Activated CD8-positive, alpha-beta memory T cell treated with anti-CD3 and anti-CD28 coated beads, Interleukin-2, amount 50 U/mL, for 1 hour (primary cell): ENCODE results near the gene PDHB.

Experiments
- DNase-seq: peaks from one replicate; pipeline ENCODE4 v3.0.0-alpha.2; 2020; ENCODE audit errors: extremely low read depth

PDHB gene

DNA sequence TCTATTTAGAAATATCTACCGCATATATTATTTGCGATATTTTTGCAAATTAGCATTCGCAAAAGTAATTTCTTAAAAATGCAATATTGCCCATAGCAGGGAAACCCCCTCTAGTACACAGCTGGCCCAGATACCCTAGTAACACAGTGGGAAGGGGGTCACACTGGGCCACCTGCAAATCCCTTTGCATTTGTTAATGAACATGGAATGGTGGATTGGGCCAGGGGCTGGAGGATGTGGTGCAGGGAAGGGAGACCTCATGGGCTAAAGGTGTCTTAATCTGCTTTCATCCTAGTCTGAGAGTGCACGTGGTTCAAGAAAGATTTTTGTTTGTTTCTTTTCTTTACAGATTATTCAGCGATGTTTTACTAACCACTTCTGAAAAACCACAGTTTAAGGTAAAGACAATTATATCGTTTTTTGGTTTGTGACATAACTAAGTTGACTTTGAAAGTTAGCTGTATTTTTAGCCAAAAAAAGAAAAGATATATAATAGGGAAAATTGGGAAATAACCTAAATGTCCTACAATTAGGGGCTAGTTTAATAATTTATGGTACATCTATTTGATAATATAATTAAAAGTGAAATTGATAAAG is 30.0 kb downstream of the PDHB start:
- no peak for DNase-seq

DNA sequence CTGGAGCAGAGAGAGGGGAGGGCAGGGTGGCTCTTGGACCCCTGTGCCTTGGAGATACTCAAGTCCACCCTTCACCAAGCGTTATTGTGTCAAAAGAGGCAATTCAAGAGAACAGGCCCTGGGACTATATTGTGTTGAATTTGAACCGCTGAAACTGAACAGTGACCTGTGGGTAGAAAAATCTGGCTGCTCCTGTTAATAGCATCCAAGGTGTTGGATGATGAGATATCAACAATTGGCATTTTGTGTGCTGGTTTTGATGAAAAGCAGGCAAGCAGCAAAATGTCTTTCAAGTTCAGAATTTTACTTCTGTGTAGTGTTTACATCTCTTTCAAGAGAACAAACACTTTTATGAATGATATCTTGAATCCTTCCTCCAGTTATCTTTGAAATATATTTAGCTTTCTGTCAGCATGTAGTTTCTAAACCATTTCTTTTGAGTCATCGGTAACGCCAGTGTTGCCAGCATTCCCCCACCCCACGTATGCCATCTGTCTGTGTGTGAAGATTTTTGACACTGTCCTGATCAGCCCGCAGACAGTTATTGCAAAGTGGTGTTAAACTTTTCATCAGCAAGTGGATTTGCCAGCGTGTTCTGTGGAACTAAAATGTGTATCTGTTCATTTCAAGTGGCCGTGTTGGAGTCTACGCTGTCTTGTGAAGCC is 34.8 kb downstream of the PDHB start:
- DNase-seq: no peak

- DNase-seq: no peak
Measured at GRCh38 chr3:58394339-58394738, 39.3 kb downstream of the PDHB start.

- no peak for DNase-seq
Measured at GRCh38 chr3:58392181-58392580, 41.5 kb downstream of the PDHB start.

DNA sequence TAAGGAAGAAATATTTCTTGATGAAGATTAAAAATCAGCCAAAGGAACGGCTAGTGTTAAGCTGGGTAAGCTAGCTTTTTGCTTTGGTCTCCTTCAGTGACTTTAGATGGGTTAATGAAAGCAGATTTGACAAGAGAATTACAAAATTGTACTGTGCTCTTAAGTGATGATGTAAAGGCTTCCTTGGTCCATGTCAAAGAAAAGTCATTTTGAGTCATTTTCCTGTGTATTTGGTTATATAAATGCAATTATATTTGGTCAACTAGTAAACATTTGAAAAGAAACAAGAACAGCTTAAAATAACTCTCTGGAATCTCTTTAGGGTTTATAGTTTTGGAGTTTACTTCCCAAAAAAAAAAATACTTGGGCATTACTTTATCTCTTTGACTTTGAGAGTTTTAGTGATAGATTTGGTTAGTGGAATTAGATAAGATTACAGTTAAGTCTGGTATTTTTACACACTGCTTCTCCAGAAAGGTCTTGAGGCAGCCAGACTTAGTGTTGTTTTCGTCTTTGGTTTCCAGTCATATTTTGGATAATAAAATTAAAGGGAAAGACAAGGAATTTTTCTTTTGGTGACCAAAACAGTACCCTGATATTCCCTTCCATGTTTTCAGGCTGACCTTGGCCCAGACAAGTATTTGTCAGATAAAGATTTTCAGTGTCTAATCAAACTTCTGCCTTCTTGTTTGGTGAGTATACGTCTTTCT is 42.3 kb downstream of the PDHB start:
- DNase-seq: no peak

DNA sequence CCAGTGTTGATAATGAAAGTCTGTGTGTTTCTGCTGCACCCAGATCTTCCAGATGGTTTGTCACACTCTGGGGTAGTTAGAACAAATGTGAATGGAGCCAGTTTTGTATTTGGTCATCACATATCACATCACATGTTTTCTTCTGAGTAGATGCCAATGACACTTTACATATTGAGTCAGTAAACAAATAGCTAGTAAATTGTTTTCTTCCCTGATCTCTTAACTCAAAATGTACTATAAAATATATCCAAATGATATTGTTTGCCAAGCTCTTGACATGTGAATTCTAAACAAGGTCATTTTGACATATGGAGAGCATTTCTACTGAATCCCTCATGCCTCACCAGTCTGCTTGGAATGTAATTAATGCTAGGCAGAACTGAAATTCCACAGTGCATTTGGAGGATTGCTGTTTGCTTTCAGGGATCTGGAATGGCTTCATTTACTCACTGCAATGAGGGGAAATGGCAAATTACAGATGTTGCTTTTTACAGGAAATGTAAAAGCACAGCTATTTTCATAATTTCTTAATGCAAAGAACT is 45.0 kb downstream of the PDHB start:
- DNase-seq: no peak

DNA sequence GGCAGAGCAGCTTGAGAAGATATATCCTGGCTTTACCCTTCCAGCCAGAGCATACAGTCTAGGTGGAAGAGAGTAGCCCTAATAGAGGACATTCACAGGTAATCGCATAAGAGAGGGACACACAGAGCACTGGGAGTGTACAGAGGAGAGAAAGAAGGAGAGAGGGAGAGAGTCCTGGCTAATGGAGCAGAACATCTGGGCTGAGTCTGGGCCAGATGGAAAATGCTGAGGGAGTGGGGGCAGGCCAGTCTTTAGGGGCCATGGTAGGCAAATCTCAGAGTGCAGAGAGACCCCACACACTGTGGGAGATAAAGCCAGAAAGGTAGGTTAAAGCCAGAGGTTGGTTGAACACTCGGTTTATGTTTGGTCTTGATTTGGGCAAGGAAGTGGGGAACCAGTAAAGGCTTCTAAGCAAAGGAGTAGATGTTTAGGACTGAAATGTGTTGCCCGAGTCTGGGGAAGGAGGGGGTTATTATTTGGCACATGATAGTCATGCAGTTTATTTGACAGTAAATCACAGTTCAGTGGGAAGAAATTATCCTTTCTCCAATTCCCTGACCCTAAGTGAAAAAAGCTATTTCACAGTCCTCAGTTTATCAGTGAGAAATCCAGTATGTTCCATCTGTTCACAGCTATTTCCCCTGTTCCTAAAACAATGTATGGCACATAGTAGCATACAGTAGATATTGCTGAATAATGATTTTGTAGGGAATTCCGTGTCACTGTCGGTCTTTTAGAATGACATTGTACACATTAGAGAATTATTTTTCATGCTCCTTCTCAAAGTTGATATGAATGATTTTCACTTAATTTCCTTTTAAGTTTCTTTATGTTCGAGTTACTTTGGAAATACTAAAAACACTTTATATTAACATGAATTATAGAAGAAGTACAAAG is 45.7 kb downstream of the PDHB start:
- DNase-seq: no peak

DNA sequence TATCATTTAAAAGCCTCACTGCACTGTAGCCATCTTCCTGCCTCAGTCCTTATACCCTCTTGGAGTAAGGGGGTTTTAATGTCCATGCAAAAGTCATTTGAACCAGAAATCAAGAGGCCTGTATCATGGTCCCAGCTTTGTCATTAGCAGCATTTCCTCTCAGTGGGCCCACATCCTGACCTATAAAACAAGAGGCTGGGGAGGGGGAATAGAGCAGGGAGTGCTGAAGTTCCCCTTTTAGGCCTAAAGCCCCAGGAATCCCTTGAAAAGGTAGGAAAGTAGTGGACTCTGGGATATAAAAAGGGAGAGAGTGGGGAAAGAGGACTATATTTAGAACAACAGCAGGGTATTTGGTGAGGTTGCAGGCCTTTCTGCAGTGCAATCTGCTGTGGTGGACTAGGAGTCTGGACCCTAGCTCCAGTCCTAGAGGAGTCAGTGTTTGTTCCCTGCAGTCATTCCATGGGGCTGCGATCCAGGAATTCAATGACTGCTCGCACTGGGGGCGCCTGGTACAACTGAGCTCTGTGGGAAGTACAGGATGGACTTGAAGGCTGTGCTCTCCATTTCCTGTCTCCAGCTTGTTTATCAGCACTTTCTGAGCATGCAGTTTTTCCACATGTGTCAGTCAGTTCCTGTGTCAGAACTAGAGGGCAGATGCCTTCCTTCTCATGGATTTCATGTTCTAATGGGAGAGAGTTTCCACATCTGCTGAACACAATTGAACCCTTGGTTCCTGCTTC is 46.8 kb downstream of the PDHB start:
- no peak for DNase-seq

DNA sequence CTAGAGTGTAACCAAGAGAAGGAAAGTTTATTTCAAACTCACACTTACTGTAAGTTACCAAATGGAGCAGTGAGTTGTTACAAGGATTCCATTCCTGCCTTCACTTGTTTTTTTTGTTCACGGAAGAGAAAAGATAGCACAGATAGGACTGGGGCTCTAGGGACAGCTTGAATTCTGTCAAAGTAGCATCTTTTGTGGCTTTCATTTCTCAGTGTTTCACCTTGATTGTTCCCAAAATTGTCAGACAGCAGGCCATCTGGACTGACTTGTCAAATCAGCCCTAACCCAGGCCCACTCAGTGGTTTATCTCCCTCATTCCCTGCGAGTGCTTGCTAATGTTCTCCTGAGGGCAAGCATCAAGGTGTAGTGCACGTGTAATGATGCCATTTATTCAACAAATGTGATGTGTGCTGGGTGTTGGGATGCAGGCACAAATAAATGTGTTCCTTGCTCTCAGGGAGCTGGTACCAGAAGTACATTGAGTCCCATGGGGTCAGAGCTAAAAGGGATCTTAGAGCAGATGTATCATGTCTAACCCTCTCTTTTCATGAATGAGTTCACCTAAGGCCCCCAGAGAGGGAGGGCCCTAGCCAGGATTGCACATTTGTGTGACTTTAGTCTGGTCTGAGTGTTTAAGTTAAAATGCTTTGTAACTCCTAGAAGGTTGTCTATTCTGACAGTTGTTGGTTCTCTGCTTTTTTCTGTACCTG is 49.1 kb downstream of the PDHB start:
- no peak for DNase-seq

DNA sequence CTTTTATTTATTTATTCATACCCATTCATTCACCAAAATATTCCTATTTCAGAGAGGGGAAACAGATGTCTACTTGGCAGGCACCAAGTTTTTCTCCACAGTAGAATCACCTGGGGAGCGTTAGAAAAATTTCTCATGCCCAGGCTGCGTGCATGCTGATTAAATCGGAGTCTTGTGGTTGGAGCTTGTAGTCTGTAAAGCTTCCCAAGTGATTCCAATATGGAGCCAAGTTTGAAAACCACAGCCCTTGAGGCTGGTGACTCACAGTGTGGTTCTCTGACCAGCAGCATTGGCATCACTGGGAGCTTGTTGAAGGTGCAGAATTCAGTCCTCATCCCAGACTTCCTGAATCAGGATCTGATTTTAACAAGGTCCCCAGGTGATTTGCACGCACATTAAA is 49.7 kb downstream of the PDHB start:
- no peak for DNase-seq

DNA sequence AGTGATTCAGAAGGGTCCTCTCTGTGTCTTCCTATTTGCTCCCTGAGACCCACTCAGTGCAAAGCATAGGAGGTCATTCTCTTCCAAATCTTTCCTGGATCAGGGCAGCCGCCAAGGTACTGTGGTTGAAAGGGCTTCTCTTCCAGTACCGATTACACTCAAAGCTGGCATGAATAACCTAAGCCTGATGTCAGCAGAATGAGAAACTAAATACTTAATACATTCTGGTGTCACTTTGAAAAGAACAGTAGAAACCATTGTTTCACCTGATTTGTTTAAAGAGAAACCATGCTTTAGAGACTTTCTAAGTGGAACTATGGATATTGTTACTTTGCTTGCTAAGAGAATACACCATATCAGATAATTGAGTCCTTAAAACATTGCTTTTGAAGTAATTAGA is 50.2 kb downstream of the PDHB start:
- DNase-seq: no peak

DNA sequence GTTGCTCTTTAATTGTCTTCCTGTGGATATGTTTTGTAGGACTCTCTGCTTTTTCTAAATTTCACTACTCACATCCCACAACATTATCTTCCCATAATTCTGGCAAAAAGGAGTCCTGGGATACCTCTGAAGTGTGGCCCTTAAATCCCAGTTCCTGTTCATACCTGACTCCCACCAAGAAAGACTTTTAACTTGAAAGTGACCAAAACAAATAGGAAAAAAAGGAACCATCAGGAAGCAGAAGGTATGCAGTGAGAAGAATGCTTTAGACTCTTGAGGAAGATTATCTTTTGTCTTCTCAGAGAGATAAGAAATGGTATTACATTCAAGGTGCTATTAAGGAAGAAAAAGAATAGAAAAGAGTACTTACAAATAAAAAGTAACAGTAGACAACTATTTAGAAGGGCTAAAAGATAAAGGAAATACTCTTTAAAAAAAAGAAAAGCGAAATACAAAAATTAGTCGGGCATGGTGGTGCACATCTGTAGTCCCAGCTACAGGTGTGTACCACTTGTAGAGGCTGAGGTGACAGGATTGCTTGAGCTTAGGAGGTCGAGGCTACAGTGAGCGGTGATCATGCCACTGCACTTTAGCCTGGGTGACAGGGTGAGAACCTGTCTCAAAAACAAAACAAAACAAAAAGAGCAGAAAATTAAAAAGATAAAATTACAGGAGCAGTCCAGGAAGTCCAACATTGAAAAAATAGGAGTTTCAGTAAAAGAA is 54.1 kb downstream of the PDHB start:
- DNase-seq: no peak

DNA sequence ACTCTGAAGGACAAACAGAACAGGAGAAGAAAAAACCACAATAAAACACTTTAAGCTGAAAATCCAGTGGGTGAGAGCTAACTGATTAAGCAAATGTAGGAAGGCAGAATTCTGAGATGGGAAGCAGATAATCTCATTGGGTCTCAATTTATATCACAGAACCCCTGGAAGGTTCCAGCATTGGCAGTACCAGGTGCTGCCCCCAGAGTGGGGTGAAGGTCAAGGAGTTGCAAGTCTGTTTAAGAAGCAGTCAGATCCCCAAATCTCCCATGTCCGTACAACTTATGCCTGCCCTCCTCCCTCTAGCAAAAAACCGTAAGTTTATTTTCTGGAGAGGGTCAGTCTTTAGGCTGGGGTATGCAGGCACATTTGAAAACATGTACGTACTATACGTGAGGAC is 55.9 kb downstream of the PDHB start:
- no peak for DNase-seq
